HL-60 (cell line): Measurements from ENCODE around the gene TIGD1.

Experiments used
- DNase-seq, 2 experiments: peaks; one replicate each; pipeline ENCODE4 v3.0.0-alpha.2; 2010 to 2020; ENCODE audit warnings: low read depth in 1 of 2, low spot score in 1 of 2
- H3K27ac ChIP-seq: fragments of 250-450 bp; sonication (Bioruptor Pico); replicated peaks from 2 replicates; pipeline ENCODE4 v1.5.1; 2020; ENCODE audit warnings: mild to moderate bottlenecking, moderate library complexity
- H3K27me3 ChIP-seq: fragments of 250-450 bp; sonication (Bioruptor Pico); 2 replicates; pipeline ENCODE4 v1.5.1; 2021; ENCODE audit warnings: mild to moderate bottlenecking, moderate library complexity; ENCODE audit not compliant: insufficient read depth, poor library complexity, severe bottlenecking
- H3K4me3 ChIP-seq: replicated peaks from 2 replicates; pipeline ENCODE4 v1.5.1; 2011; ENCODE audit warnings: mild to moderate bottlenecking, control low read depth, low read length; ENCODE audit not compliant: insufficient read depth
- CTCF ChIP-seq: IDR thresholded peaks from one replicate; pipeline ENCODE4 v1.5.1; 2011; ENCODE audit warnings: low read length, control low read depth, inconsistent platforms; ENCODE audit not compliant: insufficient read depth
- GABPA ChIP-seq: IDR thresholded peaks from 2 replicates; pipeline ENCODE4 v1.6.1; 2012; ENCODE audit warnings: low read depth
- POLR2AphosphoS5 ChIP-seq: IDR thresholded peaks from 2 replicates; pipeline ENCODE4 v1.6.1; 2012; ENCODE audit warnings: low read depth
- REST ChIP-seq: IDR thresholded peaks from 2 replicates; pipeline ENCODE4 v1.6.1; 2012; ENCODE audit warnings: low read depth; ENCODE audit not compliant: insufficient replicate concordance
- SPI1 ChIP-seq: IDR thresholded peaks from 2 replicates; pipeline ENCODE4 v1.6.1; 2012; ENCODE audit warnings: low read depth, mild to moderate bottlenecking, borderline replicate concordance

Gene TIGD1

DNA sequence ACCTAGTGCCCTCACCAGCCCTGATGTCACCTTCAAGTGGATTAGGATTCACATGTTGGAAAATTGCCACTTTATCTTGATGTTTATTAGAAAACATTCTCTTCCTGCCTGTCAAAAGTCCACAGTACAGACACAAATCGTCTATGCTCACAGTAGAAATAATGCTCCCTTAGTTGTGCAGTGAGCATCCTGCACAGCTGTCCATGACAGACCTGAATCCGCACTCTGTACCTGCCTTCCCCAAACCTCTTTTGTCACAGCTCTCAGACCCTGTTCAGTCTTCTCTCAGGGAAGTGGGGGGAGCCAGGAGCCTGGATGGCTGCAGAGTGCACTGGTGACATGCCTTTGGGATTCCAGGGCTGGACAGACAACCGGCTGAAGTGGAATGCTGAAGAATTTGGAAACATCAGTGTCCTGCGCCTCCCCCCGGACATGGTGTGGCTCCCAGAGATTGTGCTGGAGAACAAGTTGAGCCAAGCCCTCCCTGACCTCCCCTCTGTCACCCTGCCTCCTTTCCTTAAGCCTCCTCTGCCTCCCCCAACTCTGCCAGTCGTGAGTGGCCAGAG lies 22.4 kb downstream of the TIGD1 start:
- Histone ChIP-seq H3K4me3 (no peak overlapping the region), H3K27me3 (peaks cover 18% of the 10 kb centered on the region), H3K27ac (no peak overlapping the region)
- TF ChIP-seq CTCF (no peak), GABPA (no peak), POLR2AphosphoS5 (no peak), REST (no peak), SPI1 (no peak)
- DNase-seq: no peak

GRCh38 chr2:232526372-232526941 lies 23.9 kb downstream of the TIGD1 start:
- TF ChIP-seq REST (no peak), GABPA (no peak), POLR2AphosphoS5 (no peak), SPI1 (no peak), CTCF (no peak)
- Histone ChIP-seq H3K4me3 (no peak overlapping the region), H3K27ac (no peak overlapping the region), H3K27me3 (peaks cover 25% of the 10 kb centered on the region)
- DNase-seq: no peak

DNA sequence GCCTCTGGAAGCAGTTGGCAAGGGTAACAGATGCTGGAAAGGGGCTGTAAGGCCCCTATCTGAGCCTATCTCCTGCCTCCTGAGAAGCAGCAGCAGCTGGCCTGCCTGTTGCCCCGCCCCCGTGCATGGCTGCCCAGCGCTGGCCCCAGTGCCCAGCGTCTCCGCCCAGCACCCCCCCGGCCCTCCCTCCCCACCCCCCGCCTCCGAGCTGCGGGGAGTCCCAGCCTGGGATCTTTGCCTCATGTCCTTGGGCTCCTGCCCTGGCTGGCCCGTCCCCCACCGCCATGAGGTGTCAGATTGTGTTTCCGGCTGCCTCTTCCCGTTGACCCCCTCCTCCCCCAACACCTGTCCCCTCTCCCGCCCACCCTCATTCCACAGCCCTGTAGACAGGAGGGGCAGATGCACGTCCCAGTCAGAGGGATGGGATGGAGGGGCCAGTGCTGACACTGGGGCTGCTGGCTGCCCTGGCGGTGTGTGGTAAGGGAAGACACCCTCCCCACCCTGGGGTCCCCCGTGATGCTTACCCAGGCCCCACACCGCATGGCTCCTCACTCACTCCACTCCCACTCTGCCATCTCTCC lies 24.5 kb downstream of the TIGD1 start, which contains the start of gene CHRND:
TSS of gene CHRND (plus strand) at position 370 of the 581 bp plus-strand sequence. CDS start at position 426, 56 bp downstream.
- H3K4me3 ChIP-seq: no peak within 1 kb of the TSS
- H3K27ac ChIP-seq: no peak within 1 kb of the TSS
- H3K27me3 ChIP-seq: peaks cover 25% of the 10 kb centered on the region
- no peak for DNase-seq
- TF ChIP-seq SPI1: no peak

DNA sequence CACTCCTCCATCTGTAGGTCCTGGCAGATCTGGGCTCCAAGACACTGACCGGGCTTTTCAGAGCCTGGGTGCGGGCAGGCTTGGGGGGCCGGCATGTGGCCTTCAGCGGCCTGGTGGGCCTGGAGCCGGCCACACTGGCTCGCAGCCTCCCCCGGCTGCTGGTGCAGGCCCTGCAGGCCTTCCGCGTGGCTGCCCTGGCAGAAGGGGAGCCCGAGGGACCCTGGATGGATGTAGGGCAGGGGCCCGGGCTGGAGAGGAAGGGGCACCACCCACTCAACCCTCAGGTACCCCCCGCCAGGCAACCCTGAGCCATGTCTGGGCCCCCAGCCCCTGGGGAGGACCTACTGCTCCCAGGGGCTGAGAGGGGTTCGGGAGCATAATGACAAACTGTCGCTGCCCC lies 25.2 kb downstream of the TIGD1 start:
- no peak for DNase-seq
- peaks cover 25% of the 10 kb centered on the region for H3K27me3 ChIP-seq
- H3K27ac ChIP-seq: no peak overlapping the region
- no peak for TF ChIP-seq POLR2AphosphoS5
- TF ChIP-seq SPI1: no peak
- TF ChIP-seq REST: no peak
- TF ChIP-seq CTCF: no peak
- no peak for TF ChIP-seq GABPA
- H3K4me3 ChIP-seq: no peak overlapping the region
